Stimulated activated CD4-positive, alpha-beta T cell treated with anti-CD3 and anti-CD28 coated beads, Interleukin-2, amount 100 ng/mL, for 48 hours (primary cell): Measurements from ENCODE around the gene TBX18.

Experiments used
- DNase-seq, 2 donors: peaks; one replicate each; pipeline ENCODE4 v3.0.0-alpha.2; 2020

The TBX18 gene

DNA sequence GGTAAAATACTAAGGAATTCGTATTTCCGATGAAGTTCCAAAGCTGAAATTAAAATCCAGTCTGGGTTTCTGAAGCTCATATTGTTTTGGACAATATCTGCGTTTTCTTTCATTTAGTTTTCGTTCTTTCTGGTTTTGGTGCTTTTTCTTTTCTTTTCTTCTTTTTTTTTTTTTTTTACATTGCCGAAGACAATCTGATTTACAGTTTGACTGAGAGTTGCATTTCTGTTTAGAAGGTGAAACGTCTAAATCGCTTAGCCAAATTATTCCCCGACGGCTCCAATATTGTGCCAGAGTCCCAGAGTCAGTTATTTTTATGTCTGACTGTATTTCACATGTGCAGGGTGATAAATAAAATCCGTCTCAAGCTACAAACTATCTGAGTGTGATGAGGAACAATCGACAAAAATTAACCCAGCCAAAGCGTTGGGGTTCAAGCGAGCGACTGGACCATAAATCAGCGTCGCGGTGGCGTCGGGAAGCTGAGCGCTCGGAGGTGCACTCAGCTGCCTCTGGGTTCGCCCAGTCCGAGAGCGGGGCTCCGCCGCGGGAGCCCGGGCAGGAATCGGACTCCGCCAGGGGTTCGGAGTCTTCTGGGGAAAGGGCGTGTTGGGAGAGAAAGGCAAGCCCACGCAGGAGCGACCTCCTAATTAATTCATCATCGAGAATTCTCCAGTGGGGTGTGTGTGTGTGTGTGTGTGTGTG lies 8.2 kb upstream of the TBX18 start:
- no peak for DNase-seq

DNA sequence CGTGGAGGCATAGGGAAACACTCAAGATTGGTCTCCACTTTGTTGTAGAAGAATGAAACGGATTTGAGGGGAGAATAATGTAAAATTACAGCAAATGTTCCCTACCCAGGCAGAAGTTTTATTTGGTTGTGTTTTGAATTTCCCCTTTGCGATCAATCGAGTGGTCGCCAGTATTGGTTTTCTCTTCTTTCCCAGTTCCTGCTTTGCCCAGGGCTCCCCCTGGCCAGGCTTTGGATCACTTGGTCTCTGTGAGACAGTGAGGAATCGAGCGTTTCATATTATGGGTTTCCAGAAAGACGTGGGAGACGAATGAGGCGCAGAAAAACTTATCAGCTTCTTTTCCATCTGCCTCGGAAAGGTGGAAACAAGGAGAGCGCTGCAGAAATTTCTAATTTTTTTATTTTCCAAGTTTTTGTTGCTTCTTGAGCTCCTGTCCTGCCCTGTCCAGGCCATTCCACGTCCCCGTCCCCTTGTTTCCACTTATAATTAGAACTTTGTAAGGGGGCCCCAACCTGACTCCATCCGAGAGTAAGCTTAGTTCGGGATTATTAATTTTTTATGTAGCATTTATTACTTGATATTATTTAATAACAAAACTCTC lies 7.5 kb upstream of the TBX18 start:
- no peak for DNase-seq

DNA sequence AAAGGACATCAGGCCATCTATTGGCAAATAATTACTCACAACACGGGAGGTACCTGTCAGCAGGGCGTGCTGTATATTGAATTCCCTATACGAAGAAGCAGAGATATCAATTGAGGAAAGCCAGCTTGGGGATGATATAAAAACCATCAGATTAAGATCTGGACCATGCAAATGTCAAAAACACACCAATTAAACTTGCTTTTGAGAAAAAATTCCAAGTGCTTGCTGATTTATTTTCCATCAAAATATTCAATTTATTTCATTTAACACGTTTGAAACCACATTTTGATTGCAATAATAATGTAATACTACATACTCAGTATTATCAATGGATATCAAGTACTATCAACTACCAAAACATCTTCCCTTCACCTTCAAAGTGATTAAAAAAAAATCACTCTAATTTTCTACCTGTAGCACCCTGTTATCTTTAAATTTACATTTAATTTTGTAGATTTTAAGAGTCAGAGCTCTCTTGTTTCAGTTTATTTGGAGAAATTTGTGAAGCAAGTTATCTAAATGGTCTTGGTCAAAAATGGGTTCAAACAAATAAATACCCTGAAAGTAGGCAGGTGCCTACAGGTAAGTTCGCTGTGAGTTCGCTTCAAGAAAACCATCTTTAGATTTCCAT lies 6.8 kb upstream of the TBX18 start:
- no peak for DNase-seq

DNA sequence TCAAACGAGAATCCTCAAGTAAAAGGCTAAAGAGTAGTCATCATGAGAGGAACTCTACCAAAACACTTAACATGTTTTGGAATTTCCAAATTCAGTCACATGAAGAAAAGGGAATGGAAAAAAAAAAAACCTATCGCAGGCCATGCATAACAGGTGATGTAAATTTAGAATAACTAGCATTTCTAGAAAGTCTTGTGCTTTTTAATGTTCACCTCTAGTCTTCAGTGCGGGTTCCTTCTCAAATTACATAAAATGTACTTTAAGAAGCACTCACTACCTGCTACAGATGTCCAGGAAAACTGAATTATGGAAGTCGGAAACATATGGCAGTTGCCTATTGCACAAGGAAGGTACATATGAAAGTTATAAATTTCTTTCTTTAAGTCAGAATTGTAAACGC lies 6.1 kb upstream of the TBX18 start:
- DNase-seq = no peak

DNA sequence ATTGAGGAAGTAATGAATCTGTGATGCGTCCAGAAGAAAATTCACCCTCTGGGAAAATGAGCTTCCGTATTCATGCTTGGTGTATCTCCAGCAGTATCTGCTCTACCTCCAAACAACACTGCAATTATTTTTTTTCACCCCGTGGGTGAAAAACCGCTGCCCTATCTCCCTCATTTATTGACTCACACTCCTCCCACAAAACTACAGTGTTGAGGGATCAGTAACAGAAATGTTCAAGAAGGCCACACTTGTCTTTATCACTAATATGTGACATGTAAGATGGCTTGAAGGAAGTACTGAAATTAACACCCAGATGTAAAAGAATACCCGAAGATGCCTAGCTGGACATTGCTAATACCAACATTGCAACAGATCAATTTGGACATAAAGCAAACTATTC lies 4.9 kb upstream of the TBX18 start:
- DNase-seq = no peak

DNA sequence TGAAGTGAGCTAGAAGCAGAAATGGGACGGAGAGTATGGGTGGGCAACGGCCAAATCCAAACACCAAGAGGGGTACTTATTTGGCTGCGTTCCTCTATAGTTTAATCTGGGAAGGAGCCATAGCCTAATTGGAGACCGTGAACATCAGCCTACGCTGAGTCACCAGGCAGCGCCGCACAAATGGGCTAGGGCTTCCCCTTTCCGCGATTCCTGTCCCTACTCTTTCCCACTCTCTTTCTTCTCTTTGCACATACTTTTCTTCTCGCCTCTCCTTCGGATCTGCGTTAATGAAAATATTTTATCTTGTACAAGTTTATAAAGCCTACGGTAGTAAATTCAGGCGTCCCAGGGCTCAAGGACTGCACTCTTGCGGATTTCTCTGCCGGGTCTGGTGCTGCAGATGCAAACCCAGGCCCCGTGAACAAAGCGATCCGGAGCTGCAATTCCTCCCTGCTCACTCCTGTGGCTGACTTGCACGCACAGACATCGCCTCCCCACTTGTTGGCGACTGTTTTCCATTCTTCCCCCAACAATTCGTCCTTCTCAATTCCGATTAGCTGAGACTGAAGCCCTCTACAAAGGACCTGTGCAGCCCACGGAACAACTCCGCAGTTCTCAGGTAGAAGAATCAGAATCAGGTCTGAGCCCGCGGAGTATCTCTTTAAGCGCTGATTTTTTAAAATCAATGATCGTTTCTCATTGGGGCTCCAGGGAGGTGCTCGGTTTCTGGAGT lies 4.2 kb upstream of the TBX18 start:
- no peak for DNase-seq

DNA sequence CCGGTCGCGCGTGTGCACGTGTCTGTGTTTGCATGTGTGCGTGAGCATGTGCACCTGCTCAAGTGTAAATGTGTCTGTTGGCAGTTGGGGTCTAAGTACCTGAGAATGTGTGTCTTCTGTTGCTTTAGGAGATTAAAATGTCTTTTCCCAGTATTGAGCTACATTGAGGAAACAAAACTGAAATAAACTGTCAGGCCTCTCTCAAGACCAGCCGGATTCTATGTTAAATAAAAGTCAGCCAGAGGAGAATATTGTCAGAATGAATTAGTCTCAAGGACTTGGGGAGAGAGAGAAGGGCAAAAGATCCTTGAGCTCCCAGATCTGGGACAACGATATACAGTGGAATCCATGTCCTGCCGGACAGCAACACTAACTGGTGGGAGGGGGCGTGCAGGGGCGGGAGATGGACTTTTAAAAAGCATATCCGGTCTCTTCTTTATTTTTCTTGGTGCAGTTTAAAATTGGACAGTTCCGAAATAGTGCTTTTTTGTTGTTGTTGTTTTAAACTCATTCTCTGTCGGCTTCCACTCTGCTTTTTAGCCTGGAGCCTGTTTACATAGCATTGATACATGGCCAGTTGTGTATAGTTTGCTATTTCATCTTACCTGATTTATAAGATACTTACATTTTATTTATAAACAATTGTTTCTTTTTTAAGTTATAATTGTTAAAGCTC lies 3.3 kb upstream of the TBX18 start:
- DNase-seq = no peak

DNA sequence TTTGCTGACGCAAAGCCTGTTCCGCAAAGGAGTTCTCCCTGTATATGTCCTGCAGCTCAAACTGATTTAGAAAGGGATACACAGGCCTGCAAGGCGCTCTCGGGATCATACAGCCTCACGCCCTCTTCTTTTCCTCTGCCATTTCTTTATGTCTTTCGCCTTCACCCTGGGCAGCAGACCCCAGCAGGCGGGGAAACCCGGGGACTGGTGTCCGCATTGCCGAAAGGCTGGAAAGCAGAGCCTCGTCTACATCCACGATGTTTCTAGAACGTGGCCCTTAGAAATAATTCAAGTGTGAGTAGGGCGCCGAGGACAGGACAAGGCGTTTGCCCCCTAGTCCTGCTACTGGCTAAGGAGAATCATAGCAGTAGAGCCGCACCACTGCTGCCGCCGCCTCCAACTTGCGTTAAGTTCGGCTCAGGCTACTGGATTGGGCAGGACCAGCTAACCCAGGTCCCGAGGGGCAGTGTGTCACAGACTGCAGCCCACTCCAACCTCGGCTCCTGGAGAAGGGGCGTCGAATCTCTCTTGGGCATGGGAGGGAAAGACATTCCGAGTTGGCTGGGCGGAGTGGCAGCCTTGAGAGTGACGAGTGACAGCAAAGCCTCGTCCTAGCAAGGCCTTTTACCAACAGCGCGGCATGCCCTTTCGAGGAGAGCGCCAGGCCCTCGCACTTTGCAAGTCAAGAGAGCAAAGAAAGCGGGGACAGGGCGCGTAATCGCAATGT lies 2.6 kb upstream of the TBX18 start:
- no peak for DNase-seq

DNA sequence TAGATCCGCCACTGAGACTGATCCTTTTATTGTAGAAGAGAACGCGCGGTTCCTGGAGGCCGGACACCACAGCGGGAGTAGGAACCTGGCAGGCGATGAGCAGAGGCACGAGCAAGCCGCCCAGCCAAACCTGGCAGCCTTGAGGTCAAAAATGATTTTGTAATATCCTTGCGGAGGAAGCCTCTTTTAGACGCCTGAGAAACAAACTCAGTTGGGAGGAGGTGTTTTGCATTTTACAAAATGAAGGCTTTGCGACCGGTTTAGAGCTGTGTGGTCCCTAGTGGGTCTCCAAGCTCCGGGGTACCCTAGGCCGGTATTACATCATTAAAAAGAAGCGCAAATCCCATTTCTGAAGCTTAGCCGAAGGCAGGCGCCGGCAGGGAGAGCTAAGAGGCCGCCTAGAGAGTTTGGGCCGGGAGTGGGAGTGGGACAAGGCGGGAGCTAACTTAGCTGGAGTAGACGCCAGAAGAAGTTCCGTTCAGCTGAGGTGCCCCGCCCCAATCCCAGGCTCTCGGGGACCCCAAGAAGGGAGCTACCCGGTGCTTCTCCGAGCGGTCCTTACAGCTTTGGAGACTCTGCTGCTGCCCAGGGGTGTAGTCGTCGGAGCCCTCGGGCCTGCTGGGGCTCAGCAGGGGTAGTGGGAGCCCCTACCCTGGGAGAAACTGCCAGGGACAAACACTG lies 1.9 kb upstream of the TBX18 start:
- DNase-seq = no peak

DNA sequence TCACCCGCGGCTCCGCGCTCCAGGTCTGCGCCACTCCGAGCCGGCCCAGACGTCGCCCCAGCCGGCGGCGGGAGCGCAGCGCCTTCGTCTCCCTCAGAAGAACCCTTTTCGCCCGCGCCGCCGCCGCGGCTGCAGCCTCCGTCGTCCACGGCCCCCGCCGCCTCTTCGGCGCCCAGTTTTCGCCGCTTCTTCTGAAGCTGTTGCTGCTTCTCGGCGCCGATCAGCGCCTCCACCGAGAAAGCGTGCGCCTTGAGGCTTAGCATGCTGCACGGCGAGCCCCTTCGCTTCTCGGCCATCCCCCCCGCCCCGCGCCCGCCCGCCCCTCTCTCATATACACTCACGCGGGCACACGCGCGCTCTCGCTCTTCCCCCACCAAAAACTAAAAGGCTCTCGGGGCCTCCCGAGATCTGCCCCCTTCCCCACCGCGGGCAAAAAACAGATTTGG lies 489 bp downstream of the TBX18 start:
- DNase-seq = no peak

DNA sequence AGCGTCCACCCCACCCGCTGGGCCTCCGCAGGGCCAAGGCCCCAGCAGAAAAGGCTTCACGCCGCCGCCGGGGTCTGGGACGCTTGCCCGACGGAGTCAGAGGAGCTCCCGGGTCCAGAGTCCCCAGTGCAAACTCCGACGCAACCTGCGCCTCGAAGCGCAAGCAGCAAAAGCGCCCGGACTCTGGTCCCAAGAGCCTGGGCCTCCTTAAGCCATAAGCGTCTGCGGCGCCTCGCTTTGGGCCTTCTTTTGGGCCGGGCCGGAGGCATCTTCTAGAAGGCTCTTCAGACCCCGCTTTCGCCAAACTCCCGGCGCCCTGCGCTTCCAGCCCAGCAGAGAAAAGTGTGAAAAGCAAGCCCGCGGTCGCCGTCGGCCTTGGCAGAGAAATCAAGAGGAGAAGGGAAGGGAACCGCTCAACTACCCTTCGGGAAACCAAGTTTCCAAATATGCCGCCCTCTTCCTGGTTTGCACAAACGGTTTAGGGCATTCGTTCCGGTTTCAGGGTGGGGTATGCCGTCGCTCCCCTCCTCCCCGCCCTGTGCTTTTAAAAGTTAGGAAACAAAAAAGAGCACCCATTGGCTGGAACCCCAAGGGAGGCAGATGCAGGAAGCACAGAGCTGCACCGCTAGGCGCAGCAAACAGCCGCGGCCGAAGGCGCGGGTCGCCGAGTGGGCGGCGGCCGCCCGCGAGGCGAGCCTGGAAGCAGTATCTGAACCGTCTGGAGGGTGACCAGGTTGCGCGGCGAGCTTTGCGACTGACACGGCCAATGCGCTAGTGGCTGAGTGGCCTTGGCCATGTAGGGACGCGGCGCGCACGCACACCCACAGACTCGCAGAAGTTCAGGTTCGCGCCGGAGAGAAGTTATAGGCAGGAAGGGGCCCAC lies 1.2 kb downstream of the TBX18 start:
- DNase-seq = no peak

DNA sequence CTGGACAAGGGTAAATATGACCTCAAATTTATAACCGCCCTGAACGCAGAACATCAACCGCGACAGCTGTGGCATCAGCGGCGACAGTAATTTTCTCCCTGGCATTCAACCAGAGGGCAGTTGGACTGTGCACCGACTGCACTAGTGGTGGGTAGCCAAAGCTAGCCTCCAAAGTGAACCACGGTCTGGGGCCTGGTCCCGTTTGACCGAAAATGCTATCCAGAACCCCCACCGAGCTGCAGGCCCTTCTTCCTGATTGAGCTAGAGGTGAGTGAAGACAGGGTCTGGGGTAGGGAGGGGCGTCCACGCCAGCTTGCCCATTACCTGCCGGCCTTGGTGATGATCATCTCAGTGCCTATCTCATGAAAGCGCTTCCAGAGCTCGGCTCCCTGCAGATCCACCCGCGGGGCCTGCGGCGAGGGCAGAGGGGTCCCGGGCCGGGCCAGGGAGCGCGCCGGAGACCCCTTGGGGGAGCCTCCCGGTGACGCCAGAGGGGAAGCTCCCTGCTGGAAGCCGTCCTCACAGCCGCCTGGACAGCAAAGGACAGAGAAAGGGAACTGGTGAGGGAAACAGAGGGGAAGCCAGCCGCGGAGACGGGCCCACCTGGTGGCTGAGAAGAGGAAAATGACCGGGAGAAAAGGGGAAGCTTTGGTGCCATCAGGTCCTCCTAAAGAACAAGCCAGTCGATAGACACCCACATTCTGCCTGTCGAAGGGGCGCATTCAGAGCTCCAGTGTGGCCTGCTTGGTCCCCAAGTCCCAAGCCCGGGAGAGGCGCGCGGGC lies 2.0 kb downstream of the TBX18 start:
- no peak for DNase-seq

DNA sequence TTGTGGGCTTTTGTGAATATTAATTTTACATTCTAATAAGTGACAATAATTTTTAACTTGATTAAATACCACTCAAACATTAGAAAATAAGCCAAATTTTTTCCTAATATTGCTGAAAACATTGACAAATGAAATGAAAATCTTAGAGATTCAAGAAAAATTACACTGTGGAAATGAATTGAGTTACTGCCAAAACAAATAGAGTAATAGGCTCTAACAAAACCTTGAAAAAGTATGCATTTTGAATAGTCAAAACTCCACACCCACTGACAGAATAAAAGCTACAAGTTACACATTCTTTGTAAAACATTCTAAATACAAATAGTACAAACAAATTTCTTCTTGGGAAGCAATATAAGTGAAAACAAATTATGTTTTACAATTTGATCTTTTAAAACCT lies 5.9 kb downstream of the TBX18 start:
- no peak for DNase-seq

DNA sequence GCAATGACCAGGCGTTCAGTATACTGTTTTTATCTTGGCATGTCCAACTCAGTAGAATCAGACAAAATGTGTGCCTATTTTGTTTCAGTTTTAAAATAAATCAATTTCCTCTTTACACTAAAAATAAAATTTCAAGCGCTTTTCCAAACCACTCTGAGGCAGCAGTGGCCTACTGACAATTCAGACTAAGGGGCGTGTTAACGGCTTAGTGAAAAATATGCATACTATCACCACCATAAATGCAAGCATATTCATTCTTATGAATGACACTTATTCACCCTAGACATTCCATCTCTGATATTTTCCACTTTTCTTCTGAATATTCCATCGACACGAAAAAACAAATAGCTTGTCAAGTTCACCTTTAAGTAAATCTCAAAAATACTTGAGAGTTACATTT lies 7.5 kb downstream of the TBX18 start:
- DNase-seq = no peak

DNA sequence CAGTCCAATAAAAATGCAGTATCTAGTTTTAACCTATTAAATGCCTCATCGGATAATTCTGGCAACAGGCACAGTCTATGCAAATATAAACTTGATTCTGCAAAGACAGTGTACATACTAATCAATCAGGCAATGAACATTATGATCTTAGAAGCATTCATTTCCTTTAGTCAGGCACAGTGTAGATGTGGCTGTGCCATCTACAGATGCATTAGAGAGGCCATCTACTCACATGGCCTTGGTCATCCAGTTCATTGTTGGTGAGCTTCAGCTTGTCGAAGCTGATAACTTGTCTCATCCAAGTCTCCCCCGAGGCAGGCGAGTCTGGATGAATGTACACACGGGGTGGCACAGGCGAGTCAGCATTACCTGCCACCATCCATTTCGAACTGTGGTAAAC lies 7.9 kb downstream of the TBX18 start:
- DNase-seq = no peak

DNA sequence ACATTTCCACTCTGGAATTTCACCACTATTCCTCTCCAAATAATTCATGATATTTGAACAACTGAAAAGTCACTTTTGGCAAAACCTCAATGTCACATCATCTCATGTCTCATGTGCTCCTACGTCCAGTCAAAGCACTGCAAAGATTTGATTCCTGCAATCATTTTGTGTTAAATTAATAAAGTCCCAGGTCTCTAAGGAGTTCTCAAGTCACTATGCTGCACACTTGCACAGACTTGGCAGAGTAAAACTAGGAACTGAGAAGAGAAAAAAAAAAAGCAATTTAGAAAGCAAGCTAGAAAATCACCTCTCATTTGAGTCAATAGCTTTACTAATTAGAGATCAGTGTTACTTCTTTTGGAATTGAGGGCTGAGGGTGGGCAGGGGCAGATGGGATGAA lies 11.2 kb downstream of the TBX18 start:
- DNase-seq = no peak

DNA sequence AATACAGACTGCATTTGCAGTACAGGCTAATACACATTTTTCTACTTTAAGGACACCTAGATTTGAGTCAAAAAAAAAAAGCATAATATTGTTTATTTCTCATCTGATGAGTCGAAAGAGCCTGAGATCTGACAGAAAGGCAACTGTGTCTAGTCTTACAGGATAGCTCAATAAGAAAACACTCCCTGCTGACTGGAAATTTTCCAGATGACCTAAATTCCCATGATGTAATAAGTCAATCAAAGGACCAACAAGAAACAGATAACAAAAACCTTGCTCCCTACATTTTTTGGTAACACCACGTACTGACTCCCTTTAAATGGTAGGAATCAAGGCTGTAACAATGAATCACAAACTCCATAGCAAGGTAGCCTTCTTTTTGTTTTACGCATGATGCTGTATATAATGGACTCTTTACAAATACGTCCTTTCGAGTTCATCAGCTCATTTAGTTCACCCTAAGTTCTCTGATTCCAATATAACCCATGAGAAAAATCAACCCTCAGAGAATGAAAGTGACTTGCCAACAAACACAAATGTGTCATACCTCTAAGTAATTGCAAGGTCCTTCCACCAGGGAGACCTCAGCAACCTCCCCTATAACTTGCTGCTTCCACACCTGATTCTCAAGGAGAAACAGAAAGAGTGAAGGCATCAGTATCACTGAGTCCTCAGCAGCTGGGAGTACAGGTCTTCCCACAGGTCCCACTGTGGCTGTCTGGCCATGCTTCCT lies 12.1 kb downstream of the TBX18 start:
- no peak for DNase-seq

DNA sequence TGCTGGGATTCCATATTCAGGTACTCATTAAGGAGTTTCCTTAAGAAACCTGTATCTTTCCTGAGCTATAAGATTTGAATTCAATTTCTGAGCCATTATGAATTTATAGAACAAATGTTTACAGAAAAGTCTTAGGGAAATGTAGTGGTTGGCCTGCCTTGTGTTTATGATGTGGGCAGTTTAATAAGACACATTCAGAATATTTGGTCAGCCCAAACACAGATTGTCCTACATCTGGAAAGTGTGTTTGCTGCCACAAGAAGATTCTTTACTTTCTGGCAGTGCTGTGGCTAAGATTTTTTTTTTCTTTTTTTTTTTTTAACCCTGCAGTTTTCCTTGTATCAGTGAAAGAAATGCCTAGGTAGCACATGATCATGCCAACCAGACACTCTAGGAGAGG lies 15.2 kb downstream of the TBX18 start:
- DNase-seq = no peak

DNA sequence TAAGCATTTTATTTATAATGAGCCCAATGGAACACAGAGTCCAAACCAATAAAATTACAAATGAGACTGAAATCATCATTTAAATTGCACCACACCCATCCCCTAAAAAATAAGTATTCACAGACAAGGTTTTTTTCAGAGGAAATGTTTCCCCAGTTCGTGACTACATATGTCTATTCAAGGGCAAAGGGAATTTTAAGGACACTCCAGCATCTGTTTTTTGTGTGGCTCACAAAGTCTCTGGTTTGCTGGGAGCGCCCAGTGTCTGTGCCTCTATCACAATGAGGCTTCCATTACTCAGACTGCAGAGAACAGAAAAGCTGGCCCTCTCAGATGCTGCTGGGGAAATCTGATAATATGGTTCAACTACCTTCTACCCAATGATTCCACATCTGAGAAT lies 16.0 kb downstream of the TBX18 start:
- no peak for DNase-seq
